ENCODE data around the gene NCKAP1. TPM values are rescaled to one million over a fixed set of nuclear protein-coding genes. Genes with fewer than 3 reads are reported as not detected.

Gene NCKAP1
- total RNA-seq, 4 donors from 2014 or later, result 94.5 to 146 (median 116) TPM

DNA sequence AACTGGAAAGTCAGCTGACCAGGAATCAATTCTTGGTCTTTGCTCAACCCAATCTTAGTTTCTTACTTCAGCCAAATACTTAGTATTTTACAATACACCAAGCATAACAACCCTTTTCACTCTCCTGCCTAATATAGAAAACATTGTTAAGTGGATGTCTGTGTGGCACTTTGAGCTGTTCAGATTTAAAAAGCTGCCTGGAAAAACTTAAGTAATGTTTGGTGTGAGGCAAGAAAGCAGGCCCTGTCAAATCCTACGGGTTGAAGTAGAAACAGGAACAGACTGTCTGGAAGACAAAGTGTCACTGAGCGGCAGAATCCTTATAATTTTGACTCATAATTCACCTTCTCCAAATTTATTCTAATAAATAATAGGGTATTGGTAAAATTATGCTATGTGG is 134.7 kb downstream of the NCKAP1 start:
- no peak overlapping the region for H3K4me3 ChIP-seq
- no peaks in the 10 kb centered on the region for H3K9me3 ChIP-seq
- no peaks in the 10 kb centered on the region for H3K27me3 ChIP-seq
- WGBS, result 88% methylated on average over 2 of the region's 2 CpGs
- no peak for DNase-seq (ENCODE audit: low spot score in 2 of 2)
- H3K36me3 ChIP-seq, result peaks cover 4% of the 10 kb centered on the region
- no peak overlapping the region for H3K27ac ChIP-seq
- H3K4me1 ChIP-seq, result no peaks in the 10 kb centered on the region
- TF ChIP-seq EP300 (IDR thresholded peaks at IDR 0.05), result no peak
- TF ChIP-seq, protein P1, sequence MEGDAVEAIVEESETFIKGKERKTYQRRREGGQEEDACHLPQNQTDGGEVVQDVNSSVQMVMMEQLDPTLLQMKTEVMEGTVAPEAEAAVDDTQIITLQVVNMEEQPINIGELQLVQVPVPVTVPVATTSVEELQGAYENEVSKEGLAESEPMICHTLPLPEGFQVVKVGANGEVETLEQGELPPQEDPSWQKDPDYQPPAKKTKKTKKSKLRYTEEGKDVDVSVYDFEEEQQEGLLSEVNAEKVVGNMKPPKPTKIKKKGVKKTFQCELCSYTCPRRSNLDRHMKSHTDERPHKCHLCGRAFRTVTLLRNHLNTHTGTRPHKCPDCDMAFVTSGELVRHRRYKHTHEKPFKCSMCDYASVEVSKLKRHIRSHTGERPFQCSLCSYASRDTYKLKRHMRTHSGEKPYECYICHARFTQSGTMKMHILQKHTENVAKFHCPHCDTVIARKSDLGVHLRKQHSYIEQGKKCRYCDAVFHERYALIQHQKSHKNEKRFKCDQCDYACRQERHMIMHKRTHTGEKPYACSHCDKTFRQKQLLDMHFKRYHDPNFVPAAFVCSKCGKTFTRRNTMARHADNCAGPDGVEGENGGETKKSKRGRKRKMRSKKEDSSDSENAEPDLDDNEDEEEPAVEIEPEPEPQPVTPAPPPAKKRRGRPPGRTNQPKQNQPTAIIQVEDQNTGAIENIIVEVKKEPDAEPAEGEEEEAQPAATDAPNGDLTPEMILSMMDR (IDR thresholded peaks at IDR 0.05), result no peak
- no peak for TF ChIP-seq POLR2AphosphoS5 (IDR thresholded peaks at IDR 0.05)
- TF ChIP-seq POLR2A (IDR thresholded peaks at IDR 0.05), result no peak

DNA sequence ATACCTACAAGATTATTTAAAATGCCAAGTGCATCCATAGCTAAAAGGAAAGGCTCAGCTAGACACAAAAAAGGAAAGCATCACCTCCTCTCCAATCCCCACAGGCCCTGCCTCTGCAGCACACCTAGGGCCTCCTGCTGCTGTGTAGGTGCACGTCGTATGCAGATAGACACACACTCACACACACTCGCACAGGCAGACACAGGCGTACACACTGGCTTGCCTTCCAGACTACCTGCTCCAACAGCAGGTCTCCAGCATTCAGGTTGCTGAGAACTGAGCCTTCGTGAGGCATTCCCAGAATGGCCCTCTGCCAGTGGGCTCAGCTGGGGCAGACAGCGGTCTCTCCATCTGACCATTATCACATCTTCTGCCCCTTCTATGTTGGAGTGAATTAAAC is 136.5 kb downstream of the NCKAP1 start:
- Histone ChIP-seq H3K27ac (no peak overlapping the region), H3K36me3 (peaks cover 4% of the 10 kb centered on the region), H3K4me1 (no peaks in the 10 kb centered on the region), H3K27me3 (no peaks in the 10 kb centered on the region), H3K9me3 (no peaks in the 10 kb centered on the region), H3K4me3 (no peak overlapping the region)
- TF ChIP-seq EP300 (IDR thresholded peaks at IDR 0.05) (no peak), POLR2A (IDR thresholded peaks at IDR 0.05) (no peak), POLR2AphosphoS5 (IDR thresholded peaks at IDR 0.05) (no peak)
- TF ChIP-seq, protein P1 (IDR thresholded peaks at IDR 0.05), result no peak
- 91% methylated on average over 6 of the region's 6 CpGs for WGBS
- no peak for DNase-seq (ENCODE audit: low spot score in 2 of 2)

DNA sequence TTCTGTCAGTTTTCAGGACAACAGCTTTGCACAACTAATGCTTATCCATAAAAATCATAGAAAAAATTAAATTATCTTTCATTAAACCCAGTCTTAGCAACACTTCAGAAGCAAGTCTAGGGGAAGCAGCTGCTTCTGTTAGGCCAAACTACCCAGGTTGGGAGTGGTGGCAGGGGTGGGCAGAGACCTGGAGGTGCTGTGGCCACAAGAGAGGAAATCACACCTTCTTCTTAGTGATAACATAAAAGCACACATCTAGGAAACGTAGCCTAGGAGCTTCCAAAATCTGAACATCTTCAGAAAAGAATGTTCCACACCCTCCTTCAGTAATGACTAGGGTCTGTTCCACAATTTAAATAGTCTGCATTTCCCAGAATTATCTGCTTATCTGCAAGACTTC is 139.5 kb downstream of the NCKAP1 start:
- H3K36me3 ChIP-seq, result no peaks in the 10 kb centered on the region
- H3K27me3 ChIP-seq, result no peaks in the 10 kb centered on the region
- no peak overlapping the region for H3K4me3 ChIP-seq
- no peaks in the 10 kb centered on the region for H3K4me1 ChIP-seq
- no peak overlapping the region for H3K27ac ChIP-seq
- no peaks in the 10 kb centered on the region for H3K9me3 ChIP-seq
- DNase-seq (ENCODE audit: low spot score in 2 of 2), result no peak
- 77% methylated on average over 1 of the region's 1 CpG for WGBS
- TF ChIP-seq, protein P1 (IDR thresholded peaks at IDR 0.05), result no peak
- no peak for TF ChIP-seq POLR2A (IDR thresholded peaks at IDR 0.05)
- TF ChIP-seq POLR2AphosphoS5 (IDR thresholded peaks at IDR 0.05), result no peak
- no peak for TF ChIP-seq EP300 (IDR thresholded peaks at IDR 0.05)

DNA sequence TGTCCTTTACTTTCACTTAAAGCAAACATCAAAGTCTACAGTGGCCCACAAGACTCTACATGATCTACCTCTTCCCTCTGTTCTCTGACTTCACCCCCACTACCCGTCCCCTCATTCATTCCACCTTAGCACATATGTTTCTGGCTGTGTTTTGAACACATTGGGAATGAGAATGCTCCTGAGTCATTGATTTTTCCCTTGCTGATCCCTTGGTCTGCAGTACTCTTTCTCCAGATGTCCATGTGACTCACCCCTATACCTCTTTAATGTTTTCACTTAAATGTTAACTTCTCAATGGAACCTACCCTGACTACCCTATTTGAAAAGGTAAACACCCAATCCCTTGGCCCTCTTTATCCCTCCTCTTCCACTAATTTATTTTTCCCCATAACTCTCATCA is 141.1 kb downstream of the NCKAP1 start:
- 81% methylated on average over 1 of the region's 1 CpG for WGBS
- H3K27ac ChIP-seq, result no peak overlapping the region
- no peak for TF ChIP-seq POLR2A (IDR thresholded peaks at IDR 0.05)
- no peak for TF ChIP-seq EP300 (IDR thresholded peaks at IDR 0.05)
- no peak for TF ChIP-seq POLR2AphosphoS5 (IDR thresholded peaks at IDR 0.05)
- TF ChIP-seq, protein P1 (IDR thresholded peaks at IDR 0.05), result no peak
- no peaks in the 10 kb centered on the region for H3K4me1 ChIP-seq
- no peaks in the 10 kb centered on the region for H3K27me3 ChIP-seq
- H3K9me3 ChIP-seq, result no peaks in the 10 kb centered on the region
- no peak for DNase-seq (ENCODE audit: low spot score in 2 of 2)
- no peak overlapping the region for H3K4me3 ChIP-seq
- H3K36me3 ChIP-seq, result no peaks in the 10 kb centered on the region

DNA sequence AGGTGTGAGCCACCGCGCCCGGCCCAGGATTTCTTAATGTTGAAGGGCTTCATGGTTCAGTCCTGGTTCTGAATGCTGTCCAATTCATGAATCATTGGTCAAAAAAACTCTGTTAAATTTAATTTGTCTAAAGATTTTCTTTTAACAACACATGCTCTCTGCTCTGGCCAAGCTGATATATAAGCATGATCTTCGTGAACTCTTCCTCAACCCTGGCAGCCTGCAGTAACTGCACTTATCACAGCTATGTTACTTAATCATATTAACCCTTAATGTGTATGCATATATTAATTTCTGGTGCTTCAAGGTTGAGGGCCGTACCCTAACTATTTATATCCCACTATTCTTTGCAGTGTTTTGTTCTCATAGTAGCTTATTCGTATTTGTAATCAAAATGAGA is 142.5 kb downstream of the NCKAP1 start:
- 97% methylated on average over 6 of the region's 6 CpGs for WGBS
- Histone ChIP-seq H3K27ac (no peak overlapping the region), H3K27me3 (no peaks in the 10 kb centered on the region), H3K36me3 (no peaks in the 10 kb centered on the region), H3K4me1 (no peaks in the 10 kb centered on the region), H3K9me3 (no peaks in the 10 kb centered on the region), H3K4me3 (no peak overlapping the region)
- TF ChIP-seq, protein P1 (IDR thresholded peaks at IDR 0.05), result no peak
- TF ChIP-seq POLR2AphosphoS5 (IDR thresholded peaks at IDR 0.05) (no peak), POLR2A (IDR thresholded peaks at IDR 0.05) (no peak), EP300 (IDR thresholded peaks at IDR 0.05) (no peak)
- DNase-seq (ENCODE audit: low spot score in 2 of 2), result no peak

All from suprapubic skin (tissue), 4 donors.